Adipocyte (in vitro differentiated cells): ENCODE measurements around the gene VAV2.

Experiments used
- DNase-seq: peaks from one replicate; pipeline ENCODE4 v3.0.0-alpha.2; 2015; ENCODE audit warnings: low read depth
- H3K27me3 ChIP-seq: replicated peaks from 2 replicates; pipeline ENCODE4 v1.7.0; 2013; ENCODE audit warnings: mild to moderate bottlenecking, low read length, moderate library complexity; ENCODE audit not compliant: control insufficient read depth, insufficient read depth
- H3K36me3 ChIP-seq: 2 replicates; pipeline ENCODE4 v1.7.0; 2013; ENCODE audit warnings: low read length, mild to moderate bottlenecking, moderate library complexity; ENCODE audit not compliant: control insufficient read depth, insufficient read depth, severe bottlenecking
- H3K4me1 ChIP-seq: 2 replicates; pipeline ENCODE4 v1.7.0; 2013; ENCODE audit warnings: mild to moderate bottlenecking, low read length, moderate library complexity; ENCODE audit not compliant: control insufficient read depth, insufficient read depth
- H3K4me3 ChIP-seq: 2 replicates; pipeline ENCODE4 v1.7.0; 2013; ENCODE audit warnings: mild to moderate bottlenecking, low read length, moderate library complexity
- H3K9ac ChIP-seq: 2 replicates; pipeline ENCODE4 v1.7.0; 2013; ENCODE audit warnings: mild to moderate bottlenecking, low read length, moderate library complexity
- H3K9me3 ChIP-seq: 2 replicates; pipeline ENCODE4 v1.7.0; 2013; ENCODE audit warnings: mild to moderate bottlenecking, low read length, moderate library complexity; ENCODE audit not compliant: control insufficient read depth

VAV2 gene

GRCh38 chr9:133718563-133719315, 273.4 kb downstream of the VAV2 start:
- Histone ChIP-seq H3K36me3 (no peaks in the 10 kb centered on the region), H3K9ac (no peak overlapping the region), H3K27me3 (peaks cover 3% of the 10 kb centered on the region), H3K9me3 (peaks cover 2% of the 10 kb centered on the region), H3K4me3 (no peak overlapping the region), H3K4me1 (peaks cover 16% of the 10 kb centered on the region)
- DNase-seq: no peak

GRCh38 chr9:133717113-133718031, 274.8 kb downstream of the VAV2 start:
- Histone ChIP-seq H3K4me1 (peaks cover 16% of the 10 kb centered on the region), H3K4me3 (no peak overlapping the region), H3K27me3 (peaks cover 3% of the 10 kb centered on the region), H3K9me3 (no peaks in the 10 kb centered on the region), H3K9ac (no peak overlapping the region), H3K36me3 (no peaks in the 10 kb centered on the region)
- no peak for DNase-seq

GRCh38 chr9:133716564-133717112, 275.5 kb downstream of the VAV2 start:
- no peak overlapping the region for H3K9ac ChIP-seq
- H3K27me3 ChIP-seq: peaks cover 3% of the 10 kb centered on the region
- no peak for DNase-seq
- no peaks in the 10 kb centered on the region for H3K9me3 ChIP-seq
- H3K36me3 ChIP-seq: no peaks in the 10 kb centered on the region
- no peak overlapping the region for H3K4me3 ChIP-seq
- peaks cover 20% of the 10 kb centered on the region for H3K4me1 ChIP-seq

GRCh38 chr9:133715866-133716563, 276.1 kb downstream of the VAV2 start:
- Histone ChIP-seq H3K4me1 (peaks cover 26% of the 10 kb centered on the region), H3K27me3 (no peaks in the 10 kb centered on the region), H3K9ac (peak overlapping the region; percentile 59), H3K36me3 (no peaks in the 10 kb centered on the region), H3K4me3 (no peak overlapping the region), H3K9me3 (no peaks in the 10 kb centered on the region)
- no peak for DNase-seq

GRCh38 chr9:133715295-133715865, 276.7 kb downstream of the VAV2 start:
- no peaks in the 10 kb centered on the region for H3K9me3 ChIP-seq
- no peaks in the 10 kb centered on the region for H3K27me3 ChIP-seq
- H3K36me3 ChIP-seq: no peaks in the 10 kb centered on the region
- peak overlapping the region; percentile 59 for H3K9ac ChIP-seq
- peaks cover 28% of the 10 kb centered on the region for H3K4me1 ChIP-seq
- H3K4me3 ChIP-seq: peak overlapping the region; percentile 24
- DNase-seq: peak; percentile 43

- DNase-seq: peak; percentile 25
- Histone ChIP-seq H3K4me3 (peak overlapping the region; percentile 24), H3K9me3 (no peaks in the 10 kb centered on the region), H3K36me3 (no peaks in the 10 kb centered on the region), H3K27me3 (no peaks in the 10 kb centered on the region), H3K9ac (peak overlapping the region; percentile 59), H3K4me1 (peaks cover 28% of the 10 kb centered on the region)
Observed at GRCh38 chr9:133714606-133715294, 277.4 kb downstream of the VAV2 start.

- no peak overlapping the region for H3K9ac ChIP-seq
- H3K9me3 ChIP-seq: no peaks in the 10 kb centered on the region
- H3K4me1 ChIP-seq: peaks cover 28% of the 10 kb centered on the region
- no peak for DNase-seq
- H3K4me3 ChIP-seq: no peak overlapping the region
- H3K27me3 ChIP-seq: no peaks in the 10 kb centered on the region
- no peaks in the 10 kb centered on the region for H3K36me3 ChIP-seq
Observed at GRCh38 chr9:133713960-133714495, 278.1 kb downstream of the VAV2 start.

GRCh38 chr9:133713150-133713959, 278.8 kb downstream of the VAV2 start:
- H3K27me3 ChIP-seq: no peaks in the 10 kb centered on the region
- H3K9ac ChIP-seq: no peak overlapping the region
- DNase-seq: no peak
- no peaks in the 10 kb centered on the region for H3K9me3 ChIP-seq
- no peaks in the 10 kb centered on the region for H3K36me3 ChIP-seq
- H3K4me3 ChIP-seq: no peak overlapping the region
- H3K4me1 ChIP-seq: peaks cover 28% of the 10 kb centered on the region

GRCh38 chr9:133712221-133713100, 279.7 kb downstream of the VAV2 start:
- Histone ChIP-seq H3K9ac (no peak overlapping the region), H3K36me3 (no peaks in the 10 kb centered on the region), H3K4me1 (peaks cover 34% of the 10 kb centered on the region), H3K4me3 (no peak overlapping the region), H3K27me3 (no peaks in the 10 kb centered on the region), H3K9me3 (no peaks in the 10 kb centered on the region)
- no peak for DNase-seq
